GM12878 (cell line): ENCODE data around the gene PHF11. TPM values are rescaled to one million over a fixed set of nuclear protein-coding genes. Genes with fewer than 3 reads are reported as not detected.

Experiments used
- ATAC-seq: fragments of 200-7000 bp; cut with Tn5 transposase; 3 replicates; pipeline ENCODE4 v1.9.1; 2020; ENCODE audit warnings: mild to moderate bottlenecking, moderate library complexity
- BruUV-seq: library from RNA; stranded (reverse); fragments of 400-500 nt; replicated peaks from 2 replicates; lab custom pipeline; 2021; lab: Mats Ljungman, UMichigan
- CTCF ChIA-PET: fragments of 300-600 bp; sonication (Branson Sonifier 250); formaldehyde crosslinking; extraction: SDS; loops from one replicate; lab custom pipeline; 2021; ENCODE audit warnings: inconsistent platforms; lab: Yijun Ruan, JAX
- POLR2A ChIA-PET: fragments of 350-600 bp; formaldehyde crosslinking; extraction: SDS; loops from one replicate; lab custom pipeline; 2021; ENCODE audit warnings: inconsistent platforms; lab: Charles Lee
- RAD21 ChIA-PET: fragments of 300-600 bp; sonication (Branson Sonifier 250); formaldehyde crosslinking; loops from one replicate; lab custom pipeline; 2023; ENCODE audit warnings: antibody characterized with exemption; ENCODE audit not compliant: unreplicated experiment; lab: Charles Lee
- SMC1A ChIA-PET: fragments of 300-600 bp; sonication (Branson Sonifier 250); formaldehyde crosslinking; loops from one replicate; lab custom pipeline; 2023; ENCODE audit not compliant: unreplicated experiment, uncharacterized antibody; lab: Charles Lee
- DNase-seq: peaks from one replicate; pipeline ENCODE4 v3.0.0-alpha.2; 2011; ENCODE audit warnings: low read depth, low spot score
- FAIRE-seq: peaks from 3 replicates; lab custom pipeline; 2011; peaks lifted over from hg19 to GRCh38; lab: Jason Lieb, UNC
- H2AFZ ChIP-seq: 2 replicates; pipeline ENCODE4 v1.6.0; 2011; ENCODE audit warnings: low read depth, low read length, control low read depth; ENCODE audit not compliant: control insufficient read depth
- H3K27ac ChIP-seq: 2 replicates; pipeline ENCODE4 v1.5.1; 2011; ENCODE audit warnings: control low read depth; ENCODE audit not compliant: control insufficient read depth, insufficient read depth
- H3K27me3 ChIP-seq, 2 experiments: replicated peaks in 1 of 2; 2 replicates each; pipeline versions ENCODE4 v1.6.0 to v1.6.1; 2011; ENCODE audit warnings: low read length in 1 of 2; ENCODE audit not compliant: control insufficient read depth in 2 of 2, insufficient read depth in 2 of 2
- H3K36me3 ChIP-seq, 2 experiments: 2 replicates each; pipeline ENCODE4 v1.5.1; 2011; ENCODE audit warnings: low read length in 1 of 2; ENCODE audit not compliant: control insufficient read depth in 2 of 2, insufficient read depth in 2 of 2
- H3K4me1 ChIP-seq: 2 replicates; pipeline ENCODE4 v1.6.1; 2011; ENCODE audit warnings: mild to moderate bottlenecking, low read length, moderate library complexity, mixed read lengths; ENCODE audit not compliant: control insufficient read depth, insufficient read depth
- H3K4me2 ChIP-seq: 2 replicates; pipeline ENCODE4 v1.6.0; 2011; ENCODE audit warnings: control low read depth; ENCODE audit not compliant: control insufficient read depth, insufficient read depth
- H3K4me3 ChIP-seq: fragments of 200-600 bp; sonication (generic); 2 replicates; pipeline ENCODE4 v1.5.1; 2016
- H3K79me2 ChIP-seq: 2 replicates; pipeline ENCODE4 v1.6.0; 2011; ENCODE audit warnings: low read length; ENCODE audit not compliant: control insufficient read depth, insufficient read depth
- H3K9ac ChIP-seq: 2 replicates; pipeline ENCODE4 v1.8.0; 2011; ENCODE audit warnings: low read length, control low read depth, mixed read lengths; ENCODE audit not compliant: control insufficient read depth, insufficient read depth
- H3K9me3 ChIP-seq: replicated peaks from 3 replicates; pipeline ENCODE4 v1.5.1; 2011; ENCODE audit warnings: mild to moderate bottlenecking, low read length; ENCODE audit not compliant: control insufficient read depth, insufficient read depth
- H4K20me1 ChIP-seq: 2 replicates; pipeline ENCODE4 v1.6.0; 2011; ENCODE audit not compliant: control insufficient read depth, insufficient read depth
- CTCF ChIP-seq, 3 experiments: IDR thresholded peaks in 2 of 3; conservative IDR thresholded peaks in 1 of 3; 2 replicates each; pipeline ENCODE4 v1.5.1; 2011; ENCODE audit warnings: low read depth in 3 of 3, low read length in 3 of 3, mild to moderate bottlenecking in 3 of 3, control low read depth in 2 of 3, moderate library complexity in 2 of 3, inconsistent platforms in 1 of 3, mixed read lengths in 1 of 3; ENCODE audit not compliant: control insufficient read depth in 2 of 3, insufficient read depth in 1 of 3; ENCODE audit errors: extremely low read depth in 1 of 3
- DPF2 ChIP-seq: fragments of 450-650 bp; IDR thresholded peaks from 2 replicates; pipeline ENCODE4 v1.6.1; 2017; ENCODE audit warnings: mild to moderate bottlenecking
- ELK1 ChIP-seq: IDR thresholded peaks from 2 replicates; pipeline ENCODE4 v1.6.1; 2012; ENCODE audit warnings: low read depth, low read length, improper control_type of control experiment
- LARP7 ChIP-seq: fragments of 450-650 bp; IDR thresholded peaks from 2 replicates; pipeline ENCODE4 v1.6.1; 2017; ENCODE audit warnings: mild to moderate bottlenecking
- NFXL1 ChIP-seq: fragments of 450-650 bp; IDR thresholded peaks from 2 replicates; pipeline ENCODE4 v1.6.1; 2017; ENCODE audit warnings: antibody characterized with exemption, mild to moderate bottlenecking, borderline replicate concordance
- SREBF2 ChIP-seq: IDR thresholded peaks from 2 replicates; pipeline ENCODE4 v1.6.1; 2012; ENCODE audit warnings: mild to moderate bottlenecking, low read length
- YBX1 ChIP-seq: fragments of 450-650 bp; IDR thresholded peaks from 2 replicates; pipeline ENCODE4 v1.6.1; 2016; ENCODE audit warnings: antibody characterized with exemption
- ZBED1 ChIP-seq: IDR thresholded peaks from 2 replicates; pipeline ENCODE4 v1.6.1; 2016; ENCODE audit warnings: borderline replicate concordance
- WGBS: methylation state at CpG from one replicate; pipeline ENCODE4 v1.1.6; 2016; ENCODE audit warnings: low lambda C conversion rate; ENCODE audit not compliant: insufficient replicate concordance, insufficient coverage; ENCODE audit errors: missing lambda C conversion rate; 5-methylcytosine and 5-hydroxymethylcytosine counted together
- in situ Hi-C: fragments of 300-500 bp; cut with MboI; formaldehyde crosslinking; loops from 9 replicates; pipeline ENCODE4 v1.14.3; 2018; ENCODE audit warnings: mixed read lengths
- intact Hi-C: fragments of 100-400 bp; cut with micrococcal nuclease; formaldehyde crosslinking; loops from one replicate; pipeline ENCODE4 v1.14.2; 2022; ENCODE audit not compliant: unreplicated experiment
- polyA plus RNA-seq, 11 experiments: library from polyadenylated mRNA; depleted of rRNA in 4 of 11; unstranded in 6 of 11; stranded (reverse) in 5 of 11; fragments of >200 nt; fragmentation: Nextera tagmentation in 4 of 11; fragmentation: Illumina TruSeq in 1 of 11; extraction: Ambion mirVana in 4 of 11; extraction: Trizol in 1 of 11; gene quantifications; 1 replicate in 1 of 11; 2 replicates in 10 of 11; pipeline versions ENCODE4 v1.2.1 to v1.2.3, GENCODE V29; 2011 to 2016; ENCODE audit warnings: inconsistent platforms in 2 of 11, missing spikeins in 2 of 11, low read depth in 1 of 11
- total RNA-seq, 4 experiments: library from RNA; depleted of rRNA in 3 of 4; stranded (reverse); fragments of >200 nt in 3 of 4; fragmentation: Illumina TruSeq in 1 of 4; extraction: Trizol in 1 of 4; gene quantifications; 2 replicates each; pipeline versions ENCODE4 v1.2.1 to v1.2.3, GENCODE V29; 2013 to 2021

Gene PHF11
- total and polyA plus RNA-seq, 10 of the 15 experiments (the other 5 are each of a cell fraction or from before 2014, with no cell fraction given), result 16.9 to 77.3 (median 32.7) TPM

DNA sequence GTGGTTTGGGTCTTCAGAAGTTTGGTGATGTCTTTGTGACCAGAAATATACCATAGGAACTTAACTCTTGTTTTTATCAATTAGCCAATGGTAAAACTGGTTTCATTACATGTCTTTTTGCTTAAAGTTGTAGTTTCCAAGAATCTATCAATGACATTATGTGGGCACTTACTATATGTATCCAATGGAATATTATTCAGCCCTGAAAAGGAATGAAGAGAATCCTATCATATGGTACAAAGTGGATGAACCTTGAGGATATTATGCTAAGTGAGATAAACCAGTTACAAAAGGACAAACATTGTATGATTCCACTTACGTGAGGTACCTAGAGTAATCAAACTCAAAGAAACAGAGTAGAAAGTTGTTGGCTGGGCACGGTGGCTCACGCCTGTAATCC is 63.3 kb downstream of the PHF11 start (continued):
- TF ChIP-seq YBX1, result no peak
- TF ChIP-seq DPF2, result no peak
- TF ChIP-seq SREBF2, result no peak
- no peak for TF ChIP-seq LARP7
- no peak for TF ChIP-seq ZBED1
- no peak for TF ChIP-seq ELK1
- TF ChIP-seq NFXL1, result no peak

DNA sequence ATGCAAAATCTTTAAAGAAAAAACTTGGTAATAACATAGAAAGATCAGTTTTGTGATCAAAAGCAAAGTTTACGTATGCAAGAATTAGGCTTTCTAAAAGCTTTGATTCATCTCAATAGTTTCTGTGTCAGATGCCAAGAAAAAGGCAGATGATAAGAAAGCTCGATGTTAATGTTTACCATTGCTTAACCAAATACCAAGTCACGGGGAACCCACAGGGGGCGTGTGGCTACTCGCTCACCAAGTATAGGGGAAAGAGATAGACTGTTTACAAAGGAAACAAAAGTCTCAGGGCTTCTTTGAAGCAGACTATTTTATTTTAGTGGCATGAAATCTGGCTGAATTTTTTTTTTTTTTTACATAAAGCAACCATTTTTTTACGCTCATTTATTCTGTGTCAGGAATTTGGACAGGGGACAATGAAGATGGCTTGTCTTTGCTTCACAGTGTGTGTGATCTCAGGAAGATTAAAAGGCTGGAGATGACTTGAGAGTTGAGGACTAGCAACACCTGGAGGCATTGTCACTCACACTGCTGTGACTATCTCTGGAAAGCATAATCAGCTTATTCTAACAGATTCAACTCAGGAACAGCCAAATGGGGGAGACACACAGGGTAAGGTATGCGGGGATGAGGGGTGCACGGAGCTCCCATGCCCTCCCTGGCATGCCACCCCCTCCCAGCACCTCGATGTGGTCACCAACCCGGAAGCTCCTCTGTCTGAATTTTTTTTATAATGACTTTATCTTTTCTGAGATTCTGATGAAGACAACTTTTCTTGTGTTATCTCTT is 64.7 kb downstream of the PHF11 start:
- SMC1A ChIA-PET, result no interaction called here
- intact Hi-C loops, result no loop called here

More for the DNA sequence above, 64.7 kb downstream of the PHF11 start:
- ChIA-PET POLR2A (no interaction called here), CTCF (interaction anchor here (0.7 to 1.2 kb wide), 3 partner anchors 43 to 378 kb away, joined by 3 to 5 read pairs (median 3); no protein-coding TSS in a partner anchor), RAD21 (no interaction called here)
- Histone ChIP-seq H2AFZ (no peak overlapping the region), H3K9ac (no peak overlapping the region), H3K4me2 (no peak overlapping the region), H3K27me3 (no peaks in the 10 kb centered on the region), H3K4me3 (no peak overlapping the region), H3K4me1 (no peaks in the 10 kb centered on the region), H3K36me3 (no peaks in the 10 kb centered on the region; a peak in 1 of 4 replicates), H4K20me1 (no peaks in the 10 kb centered on the region), H3K27ac (no peak overlapping the region), H3K79me2 (no peaks in the 10 kb centered on the region), H3K9me3 (no peaks in the 10 kb centered on the region; the same call in 2 of the 3 replicates)
- FAIRE-seq, result no peak
- TF ChIP-seq CTCF (IDR thresholded peaks at IDR 0.05 in 2 of 3, conservative IDR thresholded peaks at IDR 0.05 in 1 of 3; ENCODE audit: control insufficient read depth in 2 of 3, extremely low read depth in 1 of 3, insufficient read depth in 1 of 3, low read depth in 3 of 3, low read length in 3 of 3), result 0 out of 6 replicates have a peak, but pooled peaks of 2 of the 3 experiments have one; percentile 0 to 7
- no peak for TF ChIP-seq LARP7
- WGBS, result 94% methylated on average over 10 of the region's 10 CpGs
- ATAC-seq, result no peak
- in situ Hi-C loops, result no loop called here
- no peak for DNase-seq
- no TSS peak for BruUV-seq
